ENCODE measurements around the gene WDR89. TPM values are rescaled to one million over a fixed set of nuclear protein-coding genes. Genes with fewer than 3 reads are reported as not detected.

The WDR89 gene
- total RNA-seq, 2 donors from 2014 or later = 3.4 to 4.2 TPM

DNA sequence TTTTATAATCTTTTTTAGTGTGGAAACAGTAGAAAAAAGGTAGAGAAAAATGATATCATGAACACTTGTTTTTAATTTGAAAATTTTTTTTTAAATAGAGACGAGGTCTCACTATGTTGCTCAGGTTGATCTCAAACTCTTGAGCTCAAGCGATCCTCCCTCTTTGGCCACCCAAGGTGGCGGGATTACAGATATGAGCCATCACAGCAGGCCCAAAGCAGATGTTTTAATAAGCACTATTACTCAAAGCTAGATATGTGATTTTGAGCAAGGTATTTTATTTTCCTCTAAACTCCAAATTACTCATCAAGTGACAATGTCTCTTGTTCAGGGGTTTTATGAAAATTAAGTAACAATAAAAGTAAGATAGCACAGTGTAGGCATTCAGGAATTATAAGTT, 10.7 kb upstream of the WDR89 start:
- Histone ChIP-seq H3K4me3 (no peak overlapping the region), H3K4me1 (no peaks in the 10 kb centered on the region), H3K27ac (no peak overlapping the region), H3K9me3 (no peaks in the 10 kb centered on the region), H3K27me3 (no peaks in the 10 kb centered on the region), H3K36me3 (no peaks in the 10 kb centered on the region)
- no peak for TF ChIP-seq CTCF (IDR thresholded peaks at IDR 0.05)
- DNase-seq (ENCODE audit: low spot score) = no peak

- Histone ChIP-seq H3K27ac (no peak overlapping the region), H3K9me3 (no peaks in the 10 kb centered on the region), H3K4me1 (no peaks in the 10 kb centered on the region), H3K27me3 (no peaks in the 10 kb centered on the region), H3K4me3 (no peak overlapping the region), H3K36me3 (no peaks in the 10 kb centered on the region)
- no peak for DNase-seq (ENCODE audit: low spot score)
- no peak for TF ChIP-seq CTCF (IDR thresholded peaks at IDR 0.05)
These were observed 8.7 kb upstream of the WDR89 start for GRCh38 chr14:63650256-63650952.

- H3K36me3 ChIP-seq = no peaks in the 10 kb centered on the region
- no peaks in the 10 kb centered on the region for H3K27me3 ChIP-seq
- no peak for DNase-seq (ENCODE audit: low spot score)
- H3K4me3 ChIP-seq = no peak overlapping the region
- TF ChIP-seq CTCF (IDR thresholded peaks at IDR 0.05) = no peak
- H3K4me1 ChIP-seq = peaks cover 0 to 1% of the 10 kb centered on the region in 2 donors
- H3K9me3 ChIP-seq = no peaks in the 10 kb centered on the region
- H3K27ac ChIP-seq = no peak overlapping the region
These were observed 6.2 kb upstream of the WDR89 start for GRCh38 chr14:63647696-63648410.

- H3K27me3 ChIP-seq = no peaks in the 10 kb centered on the region
- TF ChIP-seq CTCF (IDR thresholded peaks at IDR 0.05) = no peak
- H3K9me3 ChIP-seq = no peaks in the 10 kb centered on the region
- H3K4me1 ChIP-seq = peaks cover 0 to 12% of the 10 kb centered on the region in 2 donors
- no peak overlapping the region for H3K27ac ChIP-seq
- H3K36me3 ChIP-seq = no peaks in the 10 kb centered on the region
- DNase-seq (ENCODE audit: low spot score) = no peak
- no peak overlapping the region for H3K4me3 ChIP-seq
These were observed 3.1 kb upstream of the WDR89 start for GRCh38 chr14:63644741-63645140.

- DNase-seq (ENCODE audit: low spot score) = no peak
- Histone ChIP-seq H3K4me1 (peaks cover 0 to 12% of the 10 kb centered on the region in 2 donors), H3K27ac (peak overlapping the region; percentile 84 to 99), H3K9me3 (no peaks in the 10 kb centered on the region), H3K36me3 (no peaks in the 10 kb centered on the region), H3K27me3 (no peaks in the 10 kb centered on the region), H3K4me3 (peak overlapping the region; percentile 57 to 70)
- TF ChIP-seq CTCF (IDR thresholded peaks at IDR 0.05) = no peak
These were observed 1.1 kb upstream of the WDR89 start for GRCh38 chr14:63642656-63643382.
